Chondrocyte (in vitro differentiated cells): Measurements from ENCODE around the gene PROCA1. TPM values are rescaled to one million over a fixed set of nuclear protein-coding genes. Genes with fewer than 3 reads are reported as not detected.
A peak's percentile ranks its signal among the peaks of the same experiment; 100 is the strongest.
"Not testable (repeated sequence)": the region's sequence is repeated elsewhere in the genome, so short reads cannot be mapped to it uniquely, and the experiment has no call there.

Experiments
- DNase-seq: peaks from one replicate; pipeline ENCODE4 v3.0.0; 2021; ENCODE audit warnings: mixed read lengths, low spot score
- H3K27ac Mint-ChIP-seq: one replicate; pipeline ENCODE4 v1.8.0; 2021; ENCODE audit warnings: mild to moderate bottlenecking, moderate library complexity, mixed read lengths; ENCODE audit not compliant: unreplicated experiment
- H3K27me3 Mint-ChIP-seq: 2 replicates; pipeline ENCODE4 v1.8.0; 2021; ENCODE audit warnings: low read depth, mixed read lengths
- H3K36me3 Mint-ChIP-seq: 2 replicates; pipeline ENCODE4 v1.8.0; 2021; ENCODE audit warnings: low read depth, mixed read lengths
- H3K4me1 Mint-ChIP-seq: 2 replicates; pipeline ENCODE4 v1.8.0; 2021; ENCODE audit warnings: low read depth, mild to moderate bottlenecking, mixed read lengths
- H3K4me3 Mint-ChIP-seq: one replicate; pipeline ENCODE4 v1.8.0; 2021; ENCODE audit warnings: mild to moderate bottlenecking, moderate library complexity, mixed read lengths; ENCODE audit not compliant: unreplicated experiment
- H3K9me3 Mint-ChIP-seq: 2 replicates; pipeline ENCODE4 v1.8.0; 2021; ENCODE audit warnings: low read depth, mixed read lengths
- CTCF ChIP-seq: fragments of 200-600 bp; sonication (generic); IDR thresholded peaks from 2 replicates; pipeline ENCODE4 v1.5.0; 2021; ENCODE audit warnings: antibody characterized with exemption, mild to moderate bottlenecking, moderate library complexity
- total RNA-seq: library from RNA; stranded (reverse); gene quantifications from 3 replicates; pipeline ENCODE4 v1.2.1, GENCODE V29; 2021

PROCA1 gene
- total RNA-seq, 1 donor from 2014 or later = 2.0 TPM

- no peak for TF ChIP-seq CTCF
- H3K36me3 Mint-ChIP-seq = peaks cover 26% of the 10 kb centered on the region
- no peaks in the 10 kb centered on the region for H3K9me3 Mint-ChIP-seq
- no peaks in the 10 kb centered on the region for H3K27me3 Mint-ChIP-seq
- H3K4me3 Mint-ChIP-seq = peak overlapping the region; percentile 99
- peak overlapping the region; percentile 96 for H3K27ac Mint-ChIP-seq
- DNase-seq = no peak
- peaks cover 75% of the 10 kb centered on the region for H3K4me1 Mint-ChIP-seq
These were observed 10.9 kb upstream of the PROCA1 start for GRCh38 chr17:28722417-28723158.

- DNase-seq, H3K9me3 Mint-ChIP-seq, H3K27me3 Mint-ChIP-seq: not testable (repeated sequence)
- Mint-ChIP-seq H3K4me1 (peaks cover 72% of the 10 kb centered on the region), H3K36me3 (peaks cover 26% of the 10 kb centered on the region), H3K27ac (peak overlapping the region; percentile 96), H3K4me3 (peak overlapping the region; percentile 99)
These were observed 9.3 kb upstream of the PROCA1 start for GRCh38 chr17:28720997-28721329.

DNA sequence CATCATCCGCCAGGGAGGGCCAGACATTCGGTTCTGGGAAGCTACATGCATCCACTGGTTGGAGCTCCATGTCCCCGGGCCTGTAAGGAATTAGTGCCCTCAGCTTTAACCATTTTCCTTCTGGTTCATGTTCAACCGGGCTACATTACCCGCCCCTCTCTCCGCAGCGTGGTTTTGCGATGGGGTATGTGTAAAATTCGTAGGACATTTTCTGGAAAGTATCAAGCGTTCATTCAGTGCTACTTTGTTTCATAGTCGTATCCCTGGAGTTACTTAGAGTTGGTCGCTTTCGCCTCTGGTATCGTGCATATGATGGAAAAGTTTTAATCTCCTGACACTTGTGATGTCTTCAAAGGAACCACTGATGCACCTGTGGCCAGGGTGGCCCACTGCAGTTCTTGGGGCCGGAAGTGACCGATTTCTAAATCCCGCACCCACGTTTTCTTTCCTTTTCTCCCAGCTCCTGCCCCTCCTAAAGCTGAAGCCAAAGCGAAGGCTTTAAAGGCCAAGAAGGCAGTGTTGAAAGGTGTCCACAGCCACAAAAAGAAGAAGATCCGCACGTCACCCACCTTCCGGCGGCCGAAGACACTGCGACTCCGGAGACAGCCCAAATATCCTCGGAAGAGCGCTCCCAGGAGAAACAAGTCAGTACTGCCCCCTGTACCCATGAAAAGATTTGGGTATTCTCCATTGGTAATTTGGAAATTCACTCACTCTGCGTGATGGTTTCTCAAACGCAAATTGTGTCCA lies 8.7 kb upstream of the PROCA1 start:
- peaks cover 26% of the 10 kb centered on the region for H3K36me3 Mint-ChIP-seq
- DNase-seq = no peak
- H3K4me1 Mint-ChIP-seq = peaks cover 74% of the 10 kb centered on the region
- TF ChIP-seq CTCF = peak; percentile 56
- no peaks in the 10 kb centered on the region for H3K27me3 Mint-ChIP-seq
- H3K4me3 Mint-ChIP-seq = peak overlapping the region; percentile 99
- H3K9me3 Mint-ChIP-seq = no peaks in the 10 kb centered on the region
- peak overlapping the region; percentile 96 for H3K27ac Mint-ChIP-seq

- peak overlapping the region; percentile 96 for H3K27ac Mint-ChIP-seq
- H3K4me1 Mint-ChIP-seq = peaks cover 68% of the 10 kb centered on the region
- DNase-seq = no peak
- H3K4me3 Mint-ChIP-seq = peak overlapping the region; percentile 99
- peaks cover 33% of the 10 kb centered on the region for H3K36me3 Mint-ChIP-seq
- TF ChIP-seq CTCF = no peak
- no peaks in the 10 kb centered on the region for H3K27me3 Mint-ChIP-seq
- no peaks in the 10 kb centered on the region for H3K9me3 Mint-ChIP-seq
These were observed 7.3 kb upstream of the PROCA1 start for GRCh38 chr17:28719021-28719433.

- no peak for DNase-seq
- peaks cover 33% of the 10 kb centered on the region for H3K36me3 Mint-ChIP-seq
- no peak for TF ChIP-seq CTCF
- peak overlapping the region; percentile 86 for H3K4me3 Mint-ChIP-seq
- no peaks in the 10 kb centered on the region for H3K27me3 Mint-ChIP-seq
- H3K27ac Mint-ChIP-seq = peak overlapping the region; percentile 94
- H3K4me1 Mint-ChIP-seq = peaks cover 62% of the 10 kb centered on the region
- no peaks in the 10 kb centered on the region for H3K9me3 Mint-ChIP-seq
These were observed 6.8 kb upstream of the PROCA1 start for GRCh38 chr17:28718333-28719020.
